GM13977 (cell line): ENCODE data around the gene RP2.
A peak's percentile ranks its signal among the peaks of the same experiment; 100 is the strongest.

Experiments used
- DNase-seq: peaks from one replicate; pipeline ENCODE4 v3.0.0; 2012; ENCODE audit warnings: low spot score
- CTCF ChIP-seq: IDR thresholded peaks from 2 replicates; pipeline ENCODE4 v1.5.1; 2012; ENCODE audit warnings: mild to moderate bottlenecking, control low read depth; ENCODE audit not compliant: insufficient read depth; ENCODE audit errors: extremely low read depth, missing control alignments
- in situ Hi-C: fragments of 300-500 bp; cut with MboI; formaldehyde crosslinking; loops from one replicate; pipeline ENCODE4 v1.12.0; 2022; ENCODE audit warnings: low sequenced_read_pairs, low pct_unique_long_range_greater_than_20kb, mixed read lengths, inconsistent platforms; ENCODE audit not compliant: unreplicated experiment

Gene RP2

DNA sequence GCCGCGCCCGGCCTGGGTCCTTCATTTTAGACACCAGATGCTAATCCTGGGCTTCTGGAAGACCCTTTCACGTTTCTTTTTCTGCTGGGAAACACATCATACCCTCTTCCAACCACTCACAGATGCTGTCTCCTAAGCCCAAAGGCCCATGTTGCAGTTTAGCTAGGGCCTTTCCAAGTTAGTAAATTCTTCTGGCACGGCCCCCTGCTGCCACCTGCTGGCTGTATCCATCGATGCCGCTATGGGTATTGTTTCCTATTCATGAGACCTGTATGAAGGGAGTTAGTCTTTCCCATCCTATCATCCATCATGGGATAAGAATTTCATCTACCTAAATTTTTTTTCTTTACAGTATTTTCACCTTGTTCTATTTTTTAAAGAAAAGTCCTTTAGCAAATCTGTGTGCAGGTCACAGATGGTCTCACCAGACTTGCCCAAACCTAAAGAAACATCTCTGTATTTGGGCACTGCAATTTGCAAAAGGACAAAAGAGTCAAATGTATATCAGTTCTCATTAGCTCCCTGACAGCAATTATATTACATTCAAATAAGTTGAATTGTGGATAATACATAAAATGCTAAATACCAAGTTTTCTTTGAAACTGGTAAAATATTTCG is 40.2 kb upstream of the RP2 start:
- peak; percentile 84 for TF ChIP-seq CTCF
- in situ Hi-C loops = loop anchor here (25.0 kb wide), 1 partner anchor 384 kb away; no protein-coding TSS in a partner anchor
- peak; percentile 58 for DNase-seq

DNA sequence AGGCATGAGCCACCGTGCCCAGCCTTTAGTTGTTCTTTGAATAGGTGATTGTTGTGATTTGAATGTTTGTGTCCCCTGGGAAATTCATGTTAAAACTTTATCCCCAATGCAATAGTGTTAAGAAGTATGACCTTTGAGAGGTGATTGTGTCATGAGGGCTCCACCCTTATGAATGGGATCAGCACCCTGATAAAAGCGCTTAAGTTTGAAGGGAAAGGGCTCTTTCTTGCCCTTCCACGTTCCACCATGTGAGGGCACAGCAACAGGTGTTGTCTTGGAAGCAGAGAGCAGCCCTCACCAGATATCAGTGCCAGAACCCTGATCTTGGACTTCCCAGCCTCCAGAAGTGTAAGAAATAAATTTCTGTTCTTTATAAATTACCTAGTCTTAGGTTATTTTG is 33.7 kb upstream of the RP2 start:
- DNase-seq = no peak
- in situ Hi-C loops = no loop called here
- peak; percentile 46 for TF ChIP-seq CTCF

- TF ChIP-seq CTCF = no peak
- in situ Hi-C loops = no loop called here
Observed at GRCh38 chrX:46805270-46805669, 31.6 kb upstream of the RP2 start.

DNA sequence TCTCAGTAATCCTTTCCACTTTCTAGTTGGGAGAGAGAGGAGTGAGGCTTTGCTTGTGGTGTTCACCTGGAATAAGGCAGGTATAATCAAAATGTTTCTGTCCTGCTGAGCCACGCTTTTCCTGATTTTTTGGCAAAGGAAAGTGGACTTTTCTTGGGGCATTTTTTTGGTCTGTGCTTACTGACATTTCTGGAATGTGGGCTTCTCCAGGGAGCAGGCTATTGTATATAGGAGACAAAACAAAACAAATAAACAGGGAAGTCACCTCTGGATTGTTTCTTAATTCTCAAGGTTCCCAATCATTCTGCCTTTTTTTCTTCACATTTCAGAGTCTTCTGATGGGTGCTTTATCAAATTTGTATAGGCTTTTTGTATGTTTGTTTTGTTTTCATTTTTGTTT is 25.7 kb upstream of the RP2 start:
- TF ChIP-seq CTCF = no peak
- in situ Hi-C loops = no loop called here
- no peak for DNase-seq

More at GRCh38 chrX:46805270-46805669, 31.6 kb upstream of the RP2 start:
- no peak for DNase-seq

GRCh38 chrX:46812445-46812844 is 24.4 kb upstream of the RP2 start:
- no peak for TF ChIP-seq CTCF
- in situ Hi-C loops = no loop called here
- DNase-seq = no peak

GRCh38 chrX:46814966-46815365 is 21.9 kb upstream of the RP2 start:
- in situ Hi-C loops = no loop called here

More at GRCh38 chrX:46814966-46815365, 21.9 kb upstream of the RP2 start:
- no peak for DNase-seq
- no peak for TF ChIP-seq CTCF
